ENCODE results near the gene KLK11.

DNA sequence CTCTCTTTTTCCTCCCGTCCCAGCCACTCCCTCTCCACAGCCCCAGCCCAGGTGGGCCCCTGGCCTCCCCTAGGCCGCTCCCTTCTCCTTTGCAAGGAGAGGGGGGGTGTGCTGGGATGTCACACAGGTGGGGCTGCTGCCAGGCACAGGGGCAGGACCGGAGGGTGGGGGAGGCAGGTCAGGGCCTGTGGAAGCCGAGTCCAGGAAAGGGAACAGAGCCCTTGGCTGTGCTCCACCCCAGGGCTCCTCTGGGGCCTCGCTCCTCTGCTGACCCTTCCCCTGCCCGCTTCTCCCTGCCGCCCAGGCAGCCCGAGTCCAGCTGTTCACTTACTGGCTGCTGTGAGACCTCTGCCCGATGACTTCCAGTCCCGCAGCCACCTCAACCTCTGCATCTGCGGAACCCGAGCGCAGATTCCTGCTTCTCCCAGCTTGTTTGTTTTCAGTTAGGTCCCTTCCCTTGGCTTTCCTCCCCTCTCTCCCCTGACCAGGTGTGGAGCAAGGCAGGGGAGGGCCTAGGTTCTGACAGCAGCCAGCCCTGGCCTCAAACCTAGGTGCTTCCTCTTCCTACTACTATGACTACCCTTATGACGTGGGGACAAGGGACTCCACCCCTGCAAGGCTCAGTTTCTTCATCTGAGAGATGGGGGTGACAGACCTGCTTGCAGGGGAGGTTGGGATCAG lies 850 bp upstream of the KLK11 start:
- TF ChIP-seq CTCF (IDR thresholded peaks at IDR 0.05) (no peak), EZH2 (IDR thresholded peaks at IDR 0.05; ENCODE audit: borderline replicate concordance, insufficient read depth, low read depth, low read length, poor library complexity, severe bottlenecking) (no peak)

Data from B cell (primary cell).